ENCODE measurements around the gene EMB.
A peak's percentile ranks its signal among the peaks of the same experiment; 100 is the strongest.
"Not testable (repeated sequence)": the region's sequence is repeated elsewhere in the genome, so short reads cannot be mapped to it uniquely, and the experiment has no call there.

The EMB gene

DNA sequence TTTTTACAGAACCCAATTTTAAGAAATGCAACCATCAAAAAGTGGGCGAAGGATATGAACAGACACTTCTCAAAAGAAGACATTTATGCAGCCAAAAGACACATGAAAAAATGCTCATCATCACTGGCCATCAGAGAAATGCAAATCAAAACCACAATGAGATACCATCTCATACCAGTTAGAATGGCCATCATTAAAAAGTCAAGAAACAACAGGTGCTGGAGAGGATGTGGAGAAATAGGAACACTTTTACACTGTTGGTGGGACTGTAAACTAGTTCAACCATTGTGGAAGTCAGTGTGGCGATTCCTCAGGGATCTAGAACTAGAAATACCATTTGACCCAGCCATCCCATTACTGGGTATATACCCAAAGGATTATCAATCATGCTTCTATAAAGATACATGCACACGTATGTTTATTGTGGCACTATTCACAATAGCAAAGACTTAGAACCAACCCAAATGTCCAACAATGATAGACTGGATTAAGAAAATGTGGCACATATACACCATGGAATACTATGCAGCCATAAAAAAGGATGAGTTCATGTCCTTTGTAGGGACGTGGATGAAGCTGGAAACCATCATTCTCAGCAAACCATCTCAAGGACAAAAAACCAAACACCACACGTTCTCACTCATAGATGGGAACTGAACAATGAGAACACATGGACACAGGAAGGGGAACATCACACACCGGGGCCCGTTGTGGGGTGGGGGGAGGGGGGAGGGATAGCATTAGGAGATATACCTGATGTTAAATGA lies 19.7 kb downstream of the EMB start:
- H3K27ac ChIP-seq, result not testable (repeated sequence)

GRCh38 chr5:50420343-50420935 lies 20.6 kb downstream of the EMB start:
- H3K27ac ChIP-seq, result peak overlapping the region; percentile 32; the same call in 1 of the 2 replicates
- no peak for TF ChIP-seq ZFX (IDR thresholded peaks at IDR 0.05; ENCODE audit: borderline replicate concordance)
- no peak for TF ChIP-seq CTCF (IDR thresholded peaks at IDR 0.05)

DNA sequence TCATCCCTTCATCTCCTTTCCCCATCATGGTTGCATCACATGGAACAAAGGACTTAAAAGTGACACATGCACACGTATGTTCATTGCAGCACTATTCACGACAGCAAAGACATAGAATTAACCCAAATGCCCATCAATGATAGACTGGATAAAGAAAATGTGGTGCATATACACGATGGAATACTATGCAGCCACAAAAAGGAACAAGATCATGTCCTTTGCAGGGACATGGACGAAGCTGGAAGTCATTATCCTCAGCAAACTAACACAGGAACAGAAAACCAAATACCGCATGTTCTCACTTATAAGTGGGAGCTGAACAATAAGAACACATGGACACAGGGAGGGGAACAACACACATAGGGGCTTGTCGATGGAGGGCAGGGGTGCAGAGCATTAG lies 21.4 kb downstream of the EMB start:
- 0 out of 2 replicates have a peak overlapping the region, but pooled peaks have one; percentile 32 for H3K27ac ChIP-seq

GRCh38 chr5:50416637-50417036 lies 24.5 kb downstream of the EMB start:
- not testable (repeated sequence) for H3K27ac ChIP-seq

DNA sequence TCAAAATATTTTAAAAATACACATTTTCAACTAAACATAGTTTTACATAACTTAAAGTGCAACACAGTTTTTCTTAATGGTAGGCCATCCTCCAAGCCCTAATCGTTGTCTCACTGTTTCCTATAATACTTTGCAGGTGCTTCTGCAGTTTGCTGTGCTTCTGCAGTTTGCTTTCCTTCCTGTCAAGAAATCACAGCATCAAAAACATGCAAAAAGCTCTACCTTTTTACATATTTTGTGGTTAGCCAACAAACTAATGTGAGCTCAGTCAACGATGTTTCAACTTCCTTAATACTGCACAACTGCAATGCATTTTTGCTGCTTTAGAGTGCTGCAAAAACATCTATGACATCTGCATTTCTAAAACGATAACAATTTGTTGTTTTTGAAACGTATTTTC lies 25.2 kb downstream of the EMB start:
- H3K27ac ChIP-seq, result no peak overlapping the region
- TF ChIP-seq ZFX (IDR thresholded peaks at IDR 0.05; ENCODE audit: borderline replicate concordance), result no peak

DNA sequence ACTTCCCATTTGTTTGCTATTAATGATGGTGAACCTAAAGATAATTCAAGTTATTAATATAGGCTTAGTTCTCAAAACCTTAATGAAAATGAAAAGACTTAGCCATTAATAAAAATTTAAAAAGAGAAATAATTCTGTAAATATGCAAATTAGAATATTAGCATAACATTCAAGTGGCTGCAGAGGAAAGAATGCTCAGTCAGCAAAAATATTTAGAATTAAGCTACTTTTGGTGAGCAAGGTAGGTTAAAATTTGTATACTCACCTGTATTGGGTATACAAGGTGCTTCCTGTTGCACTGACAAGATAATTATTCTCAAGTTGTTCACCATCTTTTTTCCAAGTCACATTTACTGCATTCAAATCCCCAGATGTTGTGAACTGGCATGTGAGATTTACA lies 30.2 kb downstream of the EMB start:
- not testable (repeated sequence) for H3K27ac ChIP-seq

- TF ChIP-seq CTCF (IDR thresholded peaks at IDR 0.05) (no peak), ZFX (IDR thresholded peaks at IDR 0.05; ENCODE audit: borderline replicate concordance) (no peak)
- no peak overlapping the region for H3K27ac ChIP-seq
Measured at GRCh38 chr5:50406877-50407276, 34.2 kb downstream of the EMB start.

DNA sequence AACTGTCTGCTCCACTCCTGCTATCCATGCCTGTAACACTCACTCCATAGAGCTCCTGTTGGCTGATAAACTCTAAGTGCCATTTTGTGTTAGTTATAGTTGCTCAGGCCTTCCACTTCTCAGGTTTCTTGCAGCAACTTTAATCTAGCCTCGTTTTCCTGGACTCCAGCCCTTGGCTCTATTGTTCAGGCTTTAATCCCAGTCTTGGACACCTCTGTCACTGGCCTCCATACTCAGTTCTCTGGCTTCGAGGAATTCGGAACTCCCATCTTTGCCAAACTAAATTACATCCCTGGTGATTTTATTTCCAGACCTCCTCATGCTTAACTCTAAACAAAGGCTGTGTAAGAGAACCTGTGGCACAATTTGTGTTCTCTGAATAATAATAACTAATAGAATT lies 39.8 kb downstream of the EMB start:
- no peak overlapping the region for H3K27ac ChIP-seq
- TF ChIP-seq ZFX (IDR thresholded peaks at IDR 0.05; ENCODE audit: borderline replicate concordance) (no peak), CTCF (IDR thresholded peaks at IDR 0.05) (no peak)

DNA sequence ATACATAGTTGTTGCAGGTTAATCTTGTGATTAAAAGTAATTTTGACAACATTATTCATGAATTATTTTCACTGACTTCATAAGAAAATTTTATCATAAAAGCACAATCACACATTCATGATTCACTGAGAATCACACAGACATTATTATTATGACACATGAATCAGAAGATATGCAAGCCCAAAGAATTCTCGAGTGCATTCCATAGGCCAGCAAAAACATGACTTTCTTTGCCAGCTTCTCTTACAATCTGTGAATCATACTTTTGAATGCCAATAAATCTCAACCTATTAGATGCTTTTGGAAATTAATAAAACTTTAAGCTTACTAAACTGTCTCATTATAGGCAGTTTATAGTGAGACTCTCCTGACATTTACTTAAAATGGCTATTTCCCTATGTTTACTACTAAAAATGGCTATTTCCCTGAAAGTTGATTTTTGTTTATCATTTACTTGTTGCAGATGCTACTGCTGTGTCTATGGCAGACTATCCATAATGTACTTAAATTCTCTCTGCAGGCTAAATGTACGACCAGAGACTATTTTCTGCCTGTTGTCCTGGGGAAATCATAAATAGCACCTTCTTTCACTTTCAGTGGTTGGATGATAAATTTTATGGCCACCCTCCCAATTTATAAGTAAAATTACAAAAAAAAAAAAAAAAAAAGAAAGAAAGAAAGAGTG lies 47.0 kb downstream of the EMB start:
- not testable (repeated sequence) for H3K27ac ChIP-seq

DNA sequence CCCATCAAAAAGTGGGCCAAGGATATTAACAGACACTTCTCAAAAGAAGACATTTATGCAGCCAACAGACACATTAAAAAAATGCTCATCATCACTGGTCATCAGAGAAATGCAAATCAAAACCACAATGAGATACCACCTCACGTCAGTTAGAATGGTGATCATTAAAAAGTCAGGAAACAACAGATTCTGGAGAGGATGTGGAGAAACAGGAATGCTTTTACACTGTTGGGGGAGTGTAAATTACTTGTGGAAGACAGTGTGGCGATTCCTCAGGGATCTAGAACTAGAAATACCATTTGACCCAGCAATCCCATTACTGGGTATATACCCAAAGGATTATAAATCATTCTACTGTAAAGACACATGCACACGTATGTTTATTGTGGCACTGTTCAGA lies 48.8 kb downstream of the EMB start:
- H3K27ac ChIP-seq, result not testable (repeated sequence)

- H3K27ac ChIP-seq, result not testable (repeated sequence)
Measured at GRCh38 chr5:50384381-50384780, 56.7 kb downstream of the EMB start.

- H3K27ac ChIP-seq, result not testable (repeated sequence)
Measured at GRCh38 chr5:50376696-50377095, 64.4 kb downstream of the EMB start.

- H3K27ac ChIP-seq, result not testable (repeated sequence)
Measured at GRCh38 chr5:50369287-50370033, 71.6 kb downstream of the EMB start.
